Measurements from ENCODE around the gene TM9SF3.

DNA sequence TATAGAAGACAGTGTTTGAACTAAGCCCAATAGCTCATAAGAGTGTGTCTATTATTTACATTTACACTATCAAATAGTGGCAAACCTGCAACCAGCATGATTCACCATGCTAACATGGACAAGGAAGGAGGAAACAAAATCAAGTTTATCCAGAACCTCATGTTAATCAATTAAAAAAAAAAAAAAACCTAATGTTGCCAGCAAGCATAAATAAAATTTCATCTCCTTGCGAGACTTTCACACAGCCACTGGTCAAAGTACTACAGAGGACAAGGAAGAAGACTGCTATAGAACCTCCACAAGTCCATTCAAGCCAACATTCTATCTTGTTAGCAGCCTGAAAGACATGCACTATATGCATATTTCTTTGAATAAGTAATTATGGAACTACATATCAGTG is 9.7 kb downstream of the TM9SF3 start:
- TF ChIP-seq EP300 (IDR thresholded peaks at IDR 0.05) = no peak
- TF ChIP-seq, protein P1, sequence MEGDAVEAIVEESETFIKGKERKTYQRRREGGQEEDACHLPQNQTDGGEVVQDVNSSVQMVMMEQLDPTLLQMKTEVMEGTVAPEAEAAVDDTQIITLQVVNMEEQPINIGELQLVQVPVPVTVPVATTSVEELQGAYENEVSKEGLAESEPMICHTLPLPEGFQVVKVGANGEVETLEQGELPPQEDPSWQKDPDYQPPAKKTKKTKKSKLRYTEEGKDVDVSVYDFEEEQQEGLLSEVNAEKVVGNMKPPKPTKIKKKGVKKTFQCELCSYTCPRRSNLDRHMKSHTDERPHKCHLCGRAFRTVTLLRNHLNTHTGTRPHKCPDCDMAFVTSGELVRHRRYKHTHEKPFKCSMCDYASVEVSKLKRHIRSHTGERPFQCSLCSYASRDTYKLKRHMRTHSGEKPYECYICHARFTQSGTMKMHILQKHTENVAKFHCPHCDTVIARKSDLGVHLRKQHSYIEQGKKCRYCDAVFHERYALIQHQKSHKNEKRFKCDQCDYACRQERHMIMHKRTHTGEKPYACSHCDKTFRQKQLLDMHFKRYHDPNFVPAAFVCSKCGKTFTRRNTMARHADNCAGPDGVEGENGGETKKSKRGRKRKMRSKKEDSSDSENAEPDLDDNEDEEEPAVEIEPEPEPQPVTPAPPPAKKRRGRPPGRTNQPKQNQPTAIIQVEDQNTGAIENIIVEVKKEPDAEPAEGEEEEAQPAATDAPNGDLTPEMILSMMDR (IDR thresholded peaks at IDR 0.05) = no peak
- TF ChIP-seq POLR2AphosphoS5 (IDR thresholded peaks at IDR 0.05) = peak in 2 of 3 donors; percentile 19 to 74
- no peak for TF ChIP-seq POLR2A (IDR thresholded peaks at IDR 0.05)
